IMR-90 (cell line): ENCODE data around the gene RMND5B. TPM values are rescaled to one million over a fixed set of nuclear protein-coding genes. Genes with fewer than 3 reads are reported as not detected.

Source experiments
- ATAC-seq: fragments of 200-7000 bp; cut with Tn5 transposase; 2 replicates; pipeline ENCODE4 v1.9.1; 2020; ENCODE audit warnings: low read depth, mild to moderate bottlenecking, moderate library complexity
- BruUV-seq: library from RNA; stranded (reverse); fragments of 400-500 nt; replicated peaks from 2 replicates; lab custom pipeline; 2021; lab: Mats Ljungman, UMichigan
- CTCF ChIA-PET: fragments of 300-600 bp; formaldehyde crosslinking; extraction: SDS; loops from one replicate; lab custom pipeline; 2021; ENCODE audit warnings: antibody characterized with exemption; lab: Yijun Ruan, JAX
- POLR2A ChIA-PET: fragments of 300-600 bp; sonication (Branson Sonifier 250); formaldehyde crosslinking; loops from one replicate; lab custom pipeline; 2022; ENCODE audit warnings: antibody characterized with exemption; ENCODE audit not compliant: unreplicated experiment; lab: Charles Lee
- DNase-seq: peaks from one replicate; pipeline ENCODE4 v3.0.0; 2013
- H2AFZ ChIP-seq: replicated peaks from 2 replicates; pipeline ENCODE3; 2013; ENCODE audit warnings: low read length, mild to moderate bottlenecking; ENCODE audit not compliant: poor library complexity
- H2AK5ac ChIP-seq: 2 replicates; pipeline ENCODE4 v1.6.1; 2013; ENCODE audit warnings: low read depth, low read length, inconsistent platforms
- H2AK9ac ChIP-seq: replicated peaks from 2 replicates; pipeline ENCODE3; 2013; ENCODE audit warnings: mild to moderate bottlenecking, low read depth, low read length, moderate library complexity; ENCODE audit not compliant: poor library complexity
- H2BK120ac ChIP-seq: 2 replicates; pipeline ENCODE4 v1.6.1; 2013; ENCODE audit warnings: low read depth, low read length, inconsistent platforms
- H2BK15ac ChIP-seq: 3 replicates; pipeline ENCODE4 v1.6.1; 2013; ENCODE audit warnings: low read depth, low read length, inconsistent platforms
- H2BK20ac ChIP-seq: 2 replicates; pipeline ENCODE4 v1.6.1; 2013; ENCODE audit warnings: low read depth, mild to moderate bottlenecking, inconsistent platforms, low read length, moderate library complexity
- H2BK5ac ChIP-seq: 2 replicates; pipeline ENCODE4 v1.6.1; 2013; ENCODE audit warnings: mild to moderate bottlenecking, low read depth, low read length, inconsistent platforms; ENCODE audit not compliant: poor library complexity, severe bottlenecking
- H3K14ac ChIP-seq: replicated peaks from 2 replicates; pipeline ENCODE4 v1.6.1; 2013; ENCODE audit warnings: low read depth, low read length, inconsistent platforms
- H3K18ac ChIP-seq: 2 replicates; pipeline ENCODE4 v1.6.1; 2013; ENCODE audit warnings: low read depth, low read length, control low read depth
- H3K23ac ChIP-seq: 2 replicates; pipeline ENCODE4 v1.6.1; 2013; ENCODE audit warnings: low read depth, low read length, inconsistent platforms
- H3K27ac ChIP-seq: 2 replicates; pipeline ENCODE4 v1.5.1; 2013; ENCODE audit warnings: mild to moderate bottlenecking, control low read depth, low read length; ENCODE audit not compliant: insufficient read depth
- H3K27me3 ChIP-seq: 2 replicates; pipeline ENCODE4 v1.6.1; 2013; ENCODE audit warnings: low read length; ENCODE audit not compliant: control insufficient read depth, insufficient read depth
- H3K36me3 ChIP-seq: 2 replicates; pipeline ENCODE4 v1.6.1; 2013; ENCODE audit warnings: low read length, mixed read lengths; ENCODE audit not compliant: control insufficient read depth, insufficient read depth
- H3K4ac ChIP-seq: 2 replicates; pipeline ENCODE4 v1.6.1; 2013; ENCODE audit warnings: low read depth, low read length, inconsistent platforms
- H3K4me1 ChIP-seq: 2 replicates; pipeline ENCODE4 v1.6.1; 2013; ENCODE audit warnings: low read length, mixed read lengths; ENCODE audit not compliant: control insufficient read depth, insufficient read depth
- H3K4me2 ChIP-seq: 2 replicates; pipeline ENCODE4 v1.6.1; 2013; ENCODE audit warnings: low read depth, mild to moderate bottlenecking, control low read depth, low read length, moderate library complexity
- H3K4me3 ChIP-seq: 2 replicates; pipeline ENCODE4 v1.5.1; 2013; ENCODE audit warnings: low read depth, mild to moderate bottlenecking, control low read depth, low read length, moderate library complexity; ENCODE audit not compliant: insufficient read depth
- H3K56ac ChIP-seq: 2 replicates; pipeline ENCODE4 v1.6.1; 2013; ENCODE audit warnings: low read length, inconsistent platforms; ENCODE audit not compliant: insufficient read depth; ENCODE audit errors: extremely low read depth
- H3K79me1 ChIP-seq, 2 experiments: 2 replicates each; pipeline ENCODE4 v1.6.1; 2013; ENCODE audit warnings: low read length in 2 of 2, inconsistent platforms in 1 of 2, low read depth in 1 of 2
- H3K9ac ChIP-seq: 2 replicates; pipeline ENCODE4 v1.6.1; 2013; ENCODE audit warnings: low read depth, low read length, control low read depth
- H3K9me1 ChIP-seq: 2 replicates; pipeline ENCODE4 v1.6.1; 2013; ENCODE audit warnings: low read length, inconsistent platforms; ENCODE audit not compliant: insufficient read depth
- H3K9me3 ChIP-seq: 2 replicates; pipeline ENCODE4 v1.6.1; 2013; ENCODE audit warnings: low read length; ENCODE audit not compliant: control insufficient read depth, insufficient read depth
- H4K20me1 ChIP-seq: 2 replicates; pipeline ENCODE4 v1.6.1; 2013; ENCODE audit warnings: low read length, inconsistent platforms; ENCODE audit not compliant: insufficient read depth
- H4K5ac ChIP-seq: 2 replicates; pipeline ENCODE4 v1.6.1; 2013; ENCODE audit warnings: mild to moderate bottlenecking, low read depth, low read length, control low read depth
- H4K8ac ChIP-seq, 2 experiments: 2 replicates each; pipeline ENCODE4 v1.6.1; 2013; ENCODE audit warnings: low read depth in 2 of 2, low read length in 2 of 2, control low read depth in 1 of 2, inconsistent platforms in 1 of 2
- H4K91ac ChIP-seq: 2 replicates; pipeline ENCODE4 v1.6.1; 2013; ENCODE audit warnings: low read depth, low read length, inconsistent platforms; ENCODE audit not compliant: insufficient read depth
- BHLHE40 ChIP-seq: fragments of 150-350 bp; IDR thresholded peaks from 2 replicates; pipeline ENCODE4 v1.6.1; 2016; ENCODE audit warnings: mild to moderate bottlenecking, low read depth, low read length
- CHD1 ChIP-seq: IDR thresholded peaks from 2 replicates; pipeline ENCODE4 v1.6.1; 2012; ENCODE audit warnings: low read depth, low read length, improper control_type of control experiment
- FOS ChIP-seq: fragments of 150-350 bp; IDR thresholded peaks from 2 replicates; pipeline ENCODE4 v1.6.1; 2016; ENCODE audit warnings: low read depth, low read length
- MAFK ChIP-seq: IDR thresholded peaks from 2 replicates; pipeline ENCODE4 v1.6.1; 2012; ENCODE audit warnings: low read depth, low read length, improper control_type of control experiment
- MAZ ChIP-seq: IDR thresholded peaks from 2 replicates; pipeline ENCODE4 v1.6.1; 2012; ENCODE audit warnings: low read depth, mild to moderate bottlenecking, low read length, improper control_type of control experiment, moderate library complexity, borderline replicate concordance
- MXI1 ChIP-seq: IDR thresholded peaks from 2 replicates; pipeline ENCODE4 v1.6.1; 2012; ENCODE audit warnings: low read depth, mild to moderate bottlenecking, low read length, moderate library complexity, borderline replicate concordance
- NFE2L2 ChIP-seq: fragments of 150-350 bp; IDR thresholded peaks from 2 replicates; pipeline ENCODE4 v1.6.1; 2016; ENCODE audit warnings: low read depth, mild to moderate bottlenecking, low read length
- POLR2A ChIP-seq: IDR thresholded peaks from 2 replicates; pipeline ENCODE4 v1.6.1; 2012; ENCODE audit warnings: mild to moderate bottlenecking, low read depth, low read length
- RAD21 ChIP-seq: IDR thresholded peaks from 2 replicates; pipeline ENCODE4 v1.6.1; 2012; ENCODE audit warnings: low read length, improper control_type of control experiment
- RFX5 ChIP-seq: IDR thresholded peaks from 2 replicates; pipeline ENCODE4 v1.8.0; 2012; ENCODE audit warnings: low read depth, mild to moderate bottlenecking, low read length, moderate library complexity
- SMC3 ChIP-seq: fragments of 150-350 bp; IDR thresholded peaks from 2 replicates; pipeline ENCODE4 v1.6.1; 2016; ENCODE audit warnings: low read depth, mild to moderate bottlenecking, antibody characterized with exemption, low read length, moderate library complexity
- WGBS, 2 experiments: methylation state at CpG; one replicate each; pipeline versions ENCODE4 v1.1.5 to v1.1.7; 2013; ENCODE audit warnings: missing lambda C conversion rate in 2 of 2; ENCODE audit not compliant: insufficient read length in 1 of 2; ENCODE audit errors: extremely low coverage in 2 of 2; 5-methylcytosine and 5-hydroxymethylcytosine counted together
- dilution Hi-C: fragments of 300-500 bp; cut with HindIII; formaldehyde crosslinking; loops from one replicate; pipeline ENCODE4 v1.14.3; 2018; ENCODE audit warnings: low sequenced_read_pairs; ENCODE audit not compliant: unreplicated experiment
- in situ Hi-C: fragments of 300-500 bp; cut with MboI; formaldehyde crosslinking; loops from 3 replicates; pipeline ENCODE4 v1.14.3; 2019; ENCODE audit warnings: low sequenced_read_pairs, inconsistent platforms, mixed read lengths
- intact Hi-C: fragments of 100-400 bp; cut with micrococcal nuclease; formaldehyde crosslinking; loops from 2 replicates; pipeline ENCODE4 v1.10.0; 2022
- polyA plus RNA-seq, 3 experiments: library from polyadenylated mRNA; depleted of rRNA; stranded (reverse); fragments of >200 nt; gene quantifications; 2 replicates each; pipeline ENCODE4 v1.2.3, GENCODE V29; 2012; ENCODE audit warnings: low replicate concordance in 1 of 3
- total RNA-seq: library from RNA; depleted of rRNA; stranded (reverse); fragments of >200 nt; gene quantifications from 2 replicates; pipeline ENCODE4 v1.2.3, GENCODE V29; 2012
- TF ChIP-seq, protein P1 (sequence below): fragments of 150-350 bp; IDR thresholded peaks from 2 replicates; pipeline ENCODE4 v1.6.1; 2017; ENCODE audit warnings: mild to moderate bottlenecking, antibody characterized with exemption, low read length, low read depth
- TF ChIP-seq, protein P2 (sequence below): fragments of 150-350 bp; IDR thresholded peaks from 2 replicates; pipeline ENCODE4 v1.6.1; 2016; ENCODE audit warnings: low read depth, mild to moderate bottlenecking, low read length, moderate library complexity, borderline replicate concordance
- TF ChIP-seq, protein P3 (sequence below): conservative IDR thresholded peaks from 2 replicates; pipeline ENCODE4 v1.5.1; 2012; ENCODE audit warnings: mild to moderate bottlenecking, low read depth, low read length, improper control_type of control experiment

RMND5B gene
- total and polyA plus RNA-seq, 2 of the 4 experiments (the other 2 are of a cell fraction) = 14.0 to 19.5 TPM

DNA sequence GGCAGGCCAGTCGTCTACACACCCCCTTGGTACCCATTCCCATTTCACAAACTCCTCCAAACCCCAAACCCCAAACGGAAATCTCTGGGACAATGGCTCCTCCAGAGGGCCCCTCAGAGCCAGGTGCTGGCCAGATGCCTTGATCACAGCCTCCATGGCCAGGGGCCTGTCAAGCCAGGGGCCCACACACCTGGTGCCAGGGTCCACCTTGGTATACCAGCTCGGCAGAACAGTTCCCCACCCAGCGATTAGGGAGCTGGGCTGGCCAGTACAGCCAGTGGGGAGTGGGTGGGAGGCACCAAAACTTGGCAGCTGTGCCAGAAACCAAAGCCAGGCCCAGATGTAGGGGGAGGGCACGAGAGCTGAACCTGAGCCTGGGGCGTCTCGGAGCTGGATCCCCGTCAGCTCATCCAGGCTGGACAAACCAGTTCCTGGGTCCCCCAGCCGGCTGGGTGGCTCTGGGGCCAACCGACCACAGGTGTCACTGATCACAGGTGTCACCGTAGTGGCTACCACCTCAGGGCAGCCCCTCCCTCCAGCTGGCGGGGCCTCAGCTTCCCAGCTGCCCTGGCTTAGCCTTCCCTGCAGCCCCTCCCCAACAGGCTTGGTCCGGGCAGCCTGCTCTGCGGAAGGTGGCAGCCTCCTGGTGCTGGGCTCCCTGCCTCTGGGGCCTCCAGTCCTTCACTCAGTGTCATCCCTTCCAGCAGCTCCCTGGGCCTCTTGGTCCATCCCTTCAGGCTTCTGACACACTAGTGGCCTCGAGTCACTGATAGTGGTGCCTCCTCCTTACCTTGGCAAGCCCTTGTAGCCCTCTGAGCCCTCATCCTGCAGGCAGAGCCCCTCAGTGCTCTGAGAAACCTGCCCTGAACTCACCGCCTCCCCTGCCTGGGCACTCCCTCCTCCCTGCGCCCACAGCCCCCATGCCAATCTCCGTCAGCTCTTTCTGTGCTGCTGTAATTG, 6.6 kb upstream of the RMND5B start:
- Histone ChIP-seq H2AK9ac (peak overlapping the region; percentile 28), H3K14ac (no peak overlapping the region), H3K9me3 (no peaks in the 10 kb centered on the region), H3K9me1 (no peaks in the 10 kb centered on the region), H4K8ac (no peak overlapping the region), H3K27ac (no peak overlapping the region), H4K5ac (no peak overlapping the region), H4K91ac (no peak overlapping the region), H3K4me1 (peaks cover 6% of the 10 kb centered on the region; the same call in 1 of the 2 replicates), H3K4me3 (no peak overlapping the region), H2AFZ (peak overlapping the region; percentile 11), H3K23ac (no peak overlapping the region), H2BK5ac (no peak overlapping the region), H3K4ac (no peak overlapping the region), H2BK15ac (no peak overlapping the region), H3K27me3 (peaks cover 5% of the 10 kb centered on the region), H2BK20ac (no peak overlapping the region), H3K4me2 (no peak overlapping the region), H3K9ac (no peak overlapping the region), H3K18ac (no peak overlapping the region), H4K20me1 (no peaks in the 10 kb centered on the region; the same call in 1 of the 2 replicates), H3K79me1 (no peaks in the 10 kb centered on the region), H3K56ac (no peak overlapping the region), H2BK120ac (no peak overlapping the region), H2AK5ac (no peak overlapping the region), H3K36me3 (no peaks in the 10 kb centered on the region)
- ChIA-PET CTCF (interaction anchor here (1.1 kb wide), 1 partner anchor 18 kb away, joined by 3 read pairs; no protein-coding TSS in a partner anchor), POLR2A (no interaction called here)
- BruUV-seq = no TSS peak
- 79% methylated on average over 7 of the region's 18 CpGs; no CpG with 5 or more reads in 1 of the 2 experiments for WGBS, 2 experiments
- ATAC-seq (no peak), DNase-seq (no peak)
- intact Hi-C loops = no loop called here
- in situ Hi-C loops = no loop called here
- dilution Hi-C loops = no loop called here
- no peak for TF ChIP-seq FOS
- no peak for TF ChIP-seq CHD1
- TF ChIP-seq SMC3 = no peak
- TF ChIP-seq BHLHE40 = no peak
- no peak for TF ChIP-seq RFX5
- no peak for TF ChIP-seq MAFK
- TF ChIP-seq, protein P1, sequence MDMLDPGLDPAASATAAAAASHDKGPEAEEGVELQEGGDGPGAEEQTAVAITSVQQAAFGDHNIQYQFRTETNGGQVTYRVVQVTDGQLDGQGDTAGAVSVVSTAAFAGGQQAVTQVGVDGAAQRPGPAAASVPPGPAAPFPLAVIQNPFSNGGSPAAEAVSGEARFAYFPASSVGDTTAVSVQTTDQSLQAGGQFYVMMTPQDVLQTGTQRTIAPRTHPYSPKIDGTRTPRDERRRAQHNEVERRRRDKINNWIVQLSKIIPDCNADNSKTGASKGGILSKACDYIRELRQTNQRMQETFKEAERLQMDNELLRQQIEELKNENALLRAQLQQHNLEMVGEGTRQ = no peak
- no peak for TF ChIP-seq MXI1
- no peak for TF ChIP-seq MAZ
- TF ChIP-seq, protein P2, sequence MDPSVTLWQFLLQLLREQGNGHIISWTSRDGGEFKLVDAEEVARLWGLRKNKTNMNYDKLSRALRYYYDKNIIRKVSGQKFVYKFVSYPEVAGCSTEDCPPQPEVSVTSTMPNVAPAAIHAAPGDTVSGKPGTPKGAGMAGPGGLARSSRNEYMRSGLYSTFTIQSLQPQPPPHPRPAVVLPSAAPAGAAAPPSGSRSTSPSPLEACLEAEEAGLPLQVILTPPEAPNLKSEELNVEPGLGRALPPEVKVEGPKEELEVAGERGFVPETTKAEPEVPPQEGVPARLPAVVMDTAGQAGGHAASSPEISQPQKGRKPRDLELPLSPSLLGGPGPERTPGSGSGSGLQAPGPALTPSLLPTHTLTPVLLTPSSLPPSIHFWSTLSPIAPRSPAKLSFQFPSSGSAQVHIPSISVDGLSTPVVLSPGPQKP = no peak
- no peak for TF ChIP-seq RAD21
- TF ChIP-seq POLR2A = no peak
- TF ChIP-seq NFE2L2 = no peak
- TF ChIP-seq, protein P3, sequence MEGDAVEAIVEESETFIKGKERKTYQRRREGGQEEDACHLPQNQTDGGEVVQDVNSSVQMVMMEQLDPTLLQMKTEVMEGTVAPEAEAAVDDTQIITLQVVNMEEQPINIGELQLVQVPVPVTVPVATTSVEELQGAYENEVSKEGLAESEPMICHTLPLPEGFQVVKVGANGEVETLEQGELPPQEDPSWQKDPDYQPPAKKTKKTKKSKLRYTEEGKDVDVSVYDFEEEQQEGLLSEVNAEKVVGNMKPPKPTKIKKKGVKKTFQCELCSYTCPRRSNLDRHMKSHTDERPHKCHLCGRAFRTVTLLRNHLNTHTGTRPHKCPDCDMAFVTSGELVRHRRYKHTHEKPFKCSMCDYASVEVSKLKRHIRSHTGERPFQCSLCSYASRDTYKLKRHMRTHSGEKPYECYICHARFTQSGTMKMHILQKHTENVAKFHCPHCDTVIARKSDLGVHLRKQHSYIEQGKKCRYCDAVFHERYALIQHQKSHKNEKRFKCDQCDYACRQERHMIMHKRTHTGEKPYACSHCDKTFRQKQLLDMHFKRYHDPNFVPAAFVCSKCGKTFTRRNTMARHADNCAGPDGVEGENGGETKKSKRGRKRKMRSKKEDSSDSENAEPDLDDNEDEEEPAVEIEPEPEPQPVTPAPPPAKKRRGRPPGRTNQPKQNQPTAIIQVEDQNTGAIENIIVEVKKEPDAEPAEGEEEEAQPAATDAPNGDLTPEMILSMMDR = no peak
